Fibroblast of peridontal ligament (primary cell): Measurements from ENCODE around the gene C19orf47.
"Not testable (repeated sequence)": the region's sequence is repeated elsewhere in the genome, so short reads cannot be mapped to it uniquely, and the experiment has no call there.

Source experiments
- DNase-seq: peaks from one replicate; pipeline ENCODE4 v3.0.0-alpha.2; 2010; ENCODE audit errors: extremely low read depth

C19orf47 gene

DNA sequence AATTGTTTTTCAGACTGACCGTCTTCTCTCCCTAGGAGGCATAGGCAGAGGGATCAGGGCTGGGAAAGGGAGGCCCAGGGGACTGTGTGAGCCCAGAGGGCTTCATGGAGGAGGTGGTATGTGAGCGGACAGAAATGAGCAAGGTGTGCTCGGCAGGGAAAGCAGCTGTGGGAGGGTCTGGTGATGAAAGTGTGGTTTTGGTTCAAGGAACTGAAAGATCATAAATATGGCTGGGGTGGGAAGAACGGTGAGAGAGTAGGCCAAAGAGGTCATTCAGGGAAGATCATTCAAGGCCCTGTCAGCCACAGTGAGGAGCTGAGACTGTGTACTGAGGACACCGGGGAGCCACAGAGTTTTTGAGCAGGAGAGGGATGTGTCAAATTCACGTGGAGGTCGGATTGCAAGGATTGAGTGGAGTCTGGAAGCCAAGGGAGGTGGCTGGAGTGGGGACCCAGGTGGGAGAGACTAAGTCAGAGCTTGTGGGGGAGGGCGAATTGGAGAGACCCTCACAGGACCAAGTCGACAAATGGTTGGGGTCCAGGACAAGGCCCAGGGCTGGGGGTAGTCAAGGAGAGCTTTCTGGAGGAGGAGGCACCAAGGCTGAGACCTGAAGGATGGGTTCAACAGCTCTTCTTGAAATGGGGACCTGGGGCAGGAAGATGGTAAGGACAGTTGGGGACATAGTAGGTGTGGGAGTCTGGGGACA is 7.9 kb upstream of the C19orf47 start:
- DNase-seq, result no peak

DNA sequence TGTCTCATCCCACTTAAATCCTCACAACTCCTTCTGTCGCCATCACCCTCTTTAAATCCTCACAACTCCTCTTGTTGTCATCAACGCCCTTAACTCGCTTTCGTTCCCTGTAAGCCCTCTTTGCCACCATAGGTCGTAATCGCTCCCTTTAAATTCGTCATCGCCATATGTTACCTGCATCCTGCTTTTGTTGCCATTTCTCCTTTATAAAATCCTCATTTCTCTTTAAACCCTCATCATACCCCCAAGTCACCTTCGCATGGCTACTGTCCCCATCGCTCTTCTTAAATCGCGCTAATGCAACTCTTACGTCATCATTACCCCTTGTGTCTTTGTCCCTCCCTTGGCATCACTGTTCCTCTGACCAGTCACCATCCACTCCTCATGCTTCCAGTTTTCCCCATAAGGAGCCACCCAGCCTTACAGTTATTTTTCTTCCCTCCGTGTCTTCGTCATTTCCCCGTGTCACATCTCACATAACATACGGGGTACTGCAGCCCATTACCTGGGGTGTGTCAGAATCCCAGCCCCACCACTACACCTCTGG is 837 bp upstream of the C19orf47 start:
- peak; percentile 82 for DNase-seq

DNA sequence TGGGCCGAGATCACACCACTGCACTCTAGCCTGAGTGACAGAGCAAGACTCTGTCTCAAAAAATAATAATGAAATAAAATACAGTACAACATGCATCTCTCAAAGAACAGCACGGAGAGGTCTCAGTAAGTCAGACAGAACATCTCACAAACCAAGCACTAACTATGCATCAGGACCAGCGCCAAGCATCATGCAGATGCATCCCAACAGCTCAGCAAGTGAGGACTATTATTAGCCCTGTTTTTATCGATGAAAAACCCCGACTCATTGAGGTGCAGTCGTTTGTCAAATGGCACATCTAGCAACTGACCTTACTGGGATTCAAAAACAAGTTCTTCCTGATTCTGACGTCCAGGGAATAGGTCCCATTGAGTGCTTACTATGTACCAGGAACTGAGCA is 3.8 kb downstream of the C19orf47 start:
- no peak for DNase-seq

DNA sequence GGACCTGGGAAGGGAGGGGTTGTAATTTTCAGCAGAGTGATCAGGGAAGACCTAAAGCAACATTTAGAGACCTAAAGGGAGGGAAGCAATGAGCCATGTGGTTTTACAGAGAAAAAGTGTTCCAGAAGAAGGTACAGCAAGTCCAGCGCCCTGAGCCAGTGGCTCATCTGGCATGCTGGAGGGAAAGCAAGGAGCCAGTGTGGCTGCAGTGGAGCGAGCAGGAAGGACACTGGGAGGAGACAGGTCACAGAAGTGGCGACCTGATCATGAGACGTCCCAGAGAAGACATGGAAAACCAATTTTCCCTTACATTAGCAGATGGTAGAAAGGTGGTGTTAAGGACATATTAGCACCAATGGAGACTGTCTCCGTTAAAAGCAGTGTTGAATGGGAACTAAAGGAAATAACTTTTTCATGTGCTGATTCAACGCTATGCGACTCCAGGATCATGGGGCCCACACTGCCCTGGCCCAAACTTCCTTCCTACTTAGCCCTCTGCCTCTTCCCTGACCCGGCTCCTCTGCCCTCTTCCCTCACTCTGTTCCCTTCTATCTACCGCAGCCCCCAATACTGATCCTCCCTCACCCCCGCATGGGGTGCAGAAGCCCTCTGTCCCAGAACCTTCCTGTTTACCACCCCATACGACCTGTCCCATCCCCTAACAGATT is 5.4 kb downstream of the C19orf47 start:
- DNase-seq, result no peak

DNA sequence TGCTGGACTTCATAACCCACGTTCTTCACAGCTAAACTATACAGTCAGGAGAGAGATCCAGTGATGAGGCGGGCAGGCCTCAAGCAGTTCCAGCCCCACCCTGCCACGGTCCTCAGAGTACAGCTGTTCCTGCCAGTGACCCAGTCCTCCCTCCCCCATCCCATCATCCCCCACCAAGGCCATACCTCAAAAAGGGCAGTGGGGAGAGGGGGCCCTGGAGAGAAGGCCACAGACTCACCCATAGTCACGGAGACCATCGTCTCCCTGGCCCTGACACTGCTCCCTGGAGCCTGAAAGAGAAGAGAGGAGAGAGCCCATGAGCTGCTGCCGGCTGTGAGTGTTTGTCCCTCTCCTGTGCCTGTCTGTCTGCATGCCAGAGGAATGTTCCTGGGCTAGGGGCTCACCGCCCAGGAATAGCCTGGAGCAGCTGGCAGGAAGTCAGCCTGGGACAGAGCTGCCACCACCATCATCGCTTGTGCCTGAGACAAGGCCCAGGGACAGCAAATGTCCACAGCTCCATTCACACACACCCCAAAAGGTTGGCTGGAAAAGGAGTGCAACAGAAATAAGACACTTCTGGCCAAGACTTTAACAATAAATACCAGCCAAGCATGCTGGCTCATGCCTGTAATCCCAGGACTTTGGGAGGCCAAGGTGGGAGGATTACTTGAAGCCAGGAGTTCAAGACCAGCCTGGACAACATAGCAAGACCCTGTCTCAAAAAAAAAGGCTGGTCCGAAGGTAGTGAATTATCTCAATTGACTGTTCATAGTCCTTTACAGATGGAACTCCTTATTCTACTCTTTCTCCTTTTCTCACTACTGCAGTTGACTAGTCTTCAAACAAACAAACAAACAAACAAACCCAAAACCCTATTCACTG is 6.4 kb downstream of the C19orf47 start:
- no peak for DNase-seq

DNA sequence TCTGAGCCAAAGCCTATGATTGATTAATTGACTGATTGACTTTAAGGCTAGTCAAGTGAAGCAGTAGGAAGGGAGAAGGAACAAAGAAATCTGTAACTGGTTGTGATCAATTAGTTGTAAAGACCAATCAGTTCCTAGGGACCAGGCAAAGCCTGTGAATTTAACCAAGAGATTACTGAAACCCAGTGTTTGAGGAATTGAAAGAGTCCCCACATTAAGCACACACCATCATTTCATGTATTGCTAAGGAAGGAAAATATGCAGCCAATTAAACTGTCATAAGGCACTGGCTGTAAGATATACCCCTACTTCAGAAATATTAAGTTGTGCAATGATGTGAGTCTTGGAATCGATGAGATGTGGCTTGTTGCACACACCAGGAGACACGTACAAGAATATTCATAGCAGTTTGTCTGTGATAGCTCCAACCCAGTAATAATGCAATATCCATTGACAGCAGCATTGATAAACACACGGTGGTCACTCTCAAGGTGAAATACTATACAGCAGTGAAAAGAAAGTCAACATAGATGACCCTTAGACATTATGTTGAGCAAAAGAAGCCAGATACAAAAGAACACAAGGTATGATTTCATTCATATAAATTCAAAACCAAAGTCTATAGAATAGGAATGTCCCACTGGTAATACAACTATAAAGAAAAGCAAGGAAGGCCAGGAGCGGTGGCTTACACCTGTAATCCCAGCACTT is 9.0 kb downstream of the C19orf47 start:
- DNase-seq, result no peak

DNA sequence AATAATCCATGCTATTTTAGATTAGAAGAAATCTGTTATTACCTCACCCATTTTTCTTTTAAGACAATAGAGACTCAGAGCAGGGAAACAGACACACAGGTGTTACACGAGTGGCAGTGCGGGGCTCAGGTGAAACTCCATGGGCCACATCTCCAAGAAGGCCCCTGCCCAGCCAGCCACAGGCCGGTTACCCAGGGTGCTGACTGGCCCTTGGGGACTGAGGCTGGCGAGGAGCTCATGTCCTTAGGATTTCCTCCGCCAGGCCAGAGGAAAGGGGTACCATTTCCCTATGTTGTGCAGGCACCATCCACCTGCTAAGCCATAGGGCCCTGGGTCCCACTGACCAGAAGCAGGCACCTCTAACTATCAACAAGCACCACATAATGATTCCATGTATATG is 10.6 kb downstream of the C19orf47 start:
- DNase-seq, result no peak

DNA sequence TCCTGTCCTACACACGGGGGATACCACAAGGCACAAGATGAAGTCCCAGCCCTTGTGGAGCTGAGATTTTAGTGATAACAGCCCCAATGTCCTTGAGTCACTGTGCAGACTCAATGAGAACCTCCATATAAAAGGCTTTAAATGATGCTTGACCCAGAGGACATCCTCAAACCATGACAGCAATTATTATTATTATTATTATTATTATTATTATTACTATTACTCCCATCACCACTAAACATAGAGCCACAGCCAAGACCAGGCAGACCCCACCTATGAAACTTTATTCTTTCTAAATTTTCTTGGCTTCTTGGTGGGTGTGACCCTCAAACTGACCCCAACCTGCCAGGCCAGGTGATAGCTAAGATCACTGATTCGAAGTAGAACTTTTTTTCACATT is 11.1 kb downstream of the C19orf47 start:
- DNase-seq, result no peak

DNA sequence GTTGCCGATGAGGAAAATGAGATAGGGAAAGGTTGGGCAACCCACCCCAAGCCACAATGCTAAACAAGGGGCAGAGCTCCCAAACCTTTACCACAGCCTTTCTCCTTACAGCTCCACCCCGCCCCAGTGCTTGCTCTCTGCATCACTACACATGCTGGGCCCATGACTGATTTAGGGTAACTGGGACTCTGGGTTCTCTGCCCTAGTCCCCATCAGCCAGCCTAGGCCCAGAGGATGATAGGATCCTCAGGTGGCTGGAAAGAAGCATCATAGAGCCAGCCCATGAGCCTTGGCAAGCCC is 11.6 kb downstream of the C19orf47 start:
- DNase-seq, result no peak

DNA sequence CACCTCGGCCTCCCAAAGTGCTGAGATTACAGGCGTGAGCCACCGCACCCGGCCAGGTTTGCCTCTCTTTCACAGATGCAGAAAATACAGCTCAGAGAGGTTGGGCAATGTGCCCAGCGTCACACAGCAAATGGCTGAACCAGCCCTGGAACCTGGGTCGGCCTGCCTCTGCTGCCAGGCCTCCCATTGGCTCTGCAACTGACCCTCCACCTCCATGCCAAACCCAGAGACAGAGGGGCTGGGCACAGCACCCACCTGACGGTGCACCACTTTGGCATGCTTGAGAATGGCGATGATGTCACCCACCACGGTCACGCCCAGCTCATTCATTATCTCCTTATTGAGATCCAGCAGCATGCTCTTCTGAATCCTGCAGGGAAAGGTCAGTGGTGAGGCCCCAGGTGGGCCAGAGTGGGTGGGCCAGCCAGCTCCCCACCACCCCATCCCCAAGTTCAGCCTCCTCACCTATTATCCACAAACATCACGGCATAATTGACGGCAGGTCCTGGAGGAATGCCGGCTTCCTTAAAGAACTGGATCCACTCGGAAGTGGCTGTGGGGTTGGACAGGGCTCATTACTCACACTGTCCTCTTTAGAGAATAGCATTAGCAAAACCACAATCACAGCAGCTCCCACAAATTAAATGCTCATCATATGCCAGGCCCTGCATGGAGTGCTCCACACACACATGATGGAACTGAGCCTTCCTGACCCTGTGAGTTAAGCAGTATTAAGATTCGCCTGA is 12.2 kb downstream of the C19orf47 start:
- DNase-seq, result peak; percentile 38

DNA sequence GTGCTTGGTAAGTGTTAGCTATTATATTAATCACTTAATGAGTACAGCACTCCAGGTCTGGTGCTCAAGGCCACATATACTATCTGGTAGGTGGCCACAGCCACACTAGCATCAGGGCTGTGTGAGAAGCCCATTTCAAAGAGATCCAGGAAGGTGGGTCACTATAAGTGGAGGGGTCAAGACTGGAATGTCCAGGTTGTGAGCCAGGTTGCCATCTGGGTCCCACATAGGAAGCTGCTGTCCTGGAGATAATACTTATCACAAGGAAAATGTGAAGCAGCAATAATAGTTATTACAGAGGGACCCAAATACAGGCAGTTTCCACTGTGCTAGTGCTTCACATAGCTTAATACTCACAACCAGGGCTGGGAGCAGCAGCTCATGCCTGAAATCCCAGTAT is 13.1 kb downstream of the C19orf47 start:
- no peak for DNase-seq

DNA sequence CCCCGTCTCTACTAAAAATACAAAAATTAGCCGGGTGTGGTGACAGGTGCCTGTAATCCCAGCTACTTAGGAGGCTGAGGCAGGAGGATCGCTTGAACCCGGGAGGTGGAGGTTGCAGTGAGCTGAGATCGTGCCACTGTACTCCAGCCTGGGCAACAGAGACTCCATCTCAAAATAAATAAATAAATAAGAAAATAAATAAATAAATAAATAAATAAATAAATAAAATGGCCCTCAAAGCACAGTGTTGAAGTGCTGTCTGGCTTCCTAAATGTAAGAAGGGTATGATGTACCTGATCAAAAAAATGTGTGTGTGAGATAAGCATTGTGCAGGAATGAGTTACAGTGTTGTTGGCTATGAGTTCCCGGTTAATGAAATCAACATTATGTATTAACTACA is 15.1 kb downstream of the C19orf47 start:
- not testable (repeated sequence) for DNase-seq

DNA sequence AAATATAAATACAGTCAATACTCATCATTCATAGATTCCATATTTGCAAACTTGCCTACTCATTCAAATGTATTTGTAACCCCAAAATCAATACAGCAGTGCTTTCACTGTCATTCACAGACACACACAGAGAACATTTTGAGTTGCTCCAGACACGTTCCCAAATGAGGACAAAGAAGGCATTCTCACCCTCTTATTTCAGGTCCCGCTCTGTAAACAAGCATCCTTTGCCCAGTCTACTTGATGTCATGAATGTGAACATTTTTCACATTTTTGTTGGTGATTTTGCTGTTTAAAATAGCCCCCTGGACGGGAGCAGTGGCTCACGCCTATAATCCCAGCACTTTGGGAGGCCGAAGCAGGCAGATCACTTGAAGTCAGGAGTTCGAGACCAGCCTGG is 15.5 kb downstream of the C19orf47 start:
- DNase-seq, result no peak

DNA sequence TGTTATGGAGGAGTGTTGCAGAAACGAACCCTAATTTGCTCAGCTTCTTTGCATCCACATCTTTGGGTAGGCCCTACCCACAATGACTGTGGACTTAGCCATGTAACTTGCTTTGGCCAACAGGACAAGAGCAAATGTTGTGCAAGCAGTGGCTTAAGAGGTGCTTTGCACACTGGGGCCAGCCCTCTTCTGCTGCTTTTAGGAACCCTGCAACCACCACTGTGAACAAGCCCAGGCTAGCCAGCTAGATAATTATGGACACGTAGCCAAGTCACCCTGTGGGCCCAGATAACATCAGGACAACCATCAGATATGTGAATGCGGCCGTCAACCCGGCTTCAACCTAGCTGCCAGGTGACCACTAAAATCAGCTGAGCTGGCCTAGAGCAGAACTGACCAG is 17.1 kb downstream of the C19orf47 start:
- no peak for DNase-seq

DNA sequence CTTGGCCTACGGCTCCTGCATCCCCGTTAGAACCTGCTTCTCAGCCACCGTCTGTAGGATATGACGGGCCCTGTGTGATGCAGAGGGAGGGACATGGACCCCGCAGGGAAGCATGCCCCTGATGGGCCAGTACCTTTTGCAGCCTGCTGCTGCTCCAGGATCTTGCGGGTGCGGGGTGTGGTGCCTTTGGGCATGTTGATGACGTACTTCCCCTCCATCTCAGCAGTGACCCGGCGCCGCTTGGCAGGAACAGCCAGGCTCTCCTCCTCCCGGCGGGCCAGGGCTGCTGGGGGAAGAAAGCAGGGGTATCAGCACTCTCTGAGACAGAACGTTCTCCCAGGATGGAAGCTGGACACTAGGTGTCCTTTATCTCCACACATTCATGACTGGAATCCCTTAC is 22.0 kb downstream of the C19orf47 start:
- no peak for DNase-seq

DNA sequence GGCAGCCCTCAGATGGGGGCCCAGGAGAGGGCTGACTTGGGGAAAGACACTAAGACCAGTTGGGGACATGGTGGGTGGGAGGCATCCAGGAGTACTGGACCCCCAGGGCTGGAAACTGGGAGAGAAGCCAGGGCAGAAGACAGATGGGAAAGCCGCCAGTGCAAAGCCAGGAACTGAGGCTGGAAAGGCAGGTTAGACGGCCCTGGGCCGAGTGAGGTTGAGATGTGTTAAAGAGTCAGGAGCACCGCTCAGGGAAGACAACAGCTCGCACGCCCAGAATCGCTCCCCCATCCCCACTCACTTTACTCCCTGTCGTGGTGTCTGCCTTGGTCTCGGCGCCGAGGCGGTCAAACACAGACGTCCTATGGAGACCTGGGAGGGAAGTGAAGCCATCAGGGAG is 24.5 kb downstream of the C19orf47 start:
- no peak for DNase-seq

DNA sequence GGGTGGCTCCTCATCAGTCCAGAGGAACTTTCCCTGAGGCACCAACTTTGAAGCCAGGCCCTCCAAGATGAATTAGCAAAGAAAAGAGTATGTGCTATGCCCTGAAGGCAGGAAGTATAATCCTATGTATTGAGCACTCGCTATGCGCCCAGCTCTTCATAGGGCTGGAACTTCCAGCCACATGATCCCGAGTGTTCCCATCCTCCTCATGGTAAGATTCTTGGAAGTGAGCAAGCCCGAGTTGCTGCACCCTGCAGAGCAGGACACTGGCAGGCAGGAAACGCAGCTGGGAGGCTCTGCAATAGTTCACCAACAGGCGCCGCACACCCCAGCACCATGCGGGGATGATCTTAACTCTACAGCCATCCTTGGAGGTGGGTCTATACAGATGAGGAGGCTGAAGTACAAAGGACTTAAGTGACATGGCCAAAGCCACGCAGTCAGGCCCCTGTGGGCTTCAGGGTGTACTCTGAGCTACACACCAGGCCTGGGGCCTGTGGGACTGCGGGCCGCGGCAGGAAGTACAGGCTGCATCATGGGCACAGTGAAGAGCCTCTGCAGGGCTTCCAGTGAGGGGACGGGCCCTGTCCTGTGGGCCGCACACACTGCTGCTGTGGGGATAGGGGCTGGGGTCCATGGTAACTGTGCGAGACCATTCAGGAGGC is 25.1 kb downstream of the C19orf47 start:
- DNase-seq, result no peak

DNA sequence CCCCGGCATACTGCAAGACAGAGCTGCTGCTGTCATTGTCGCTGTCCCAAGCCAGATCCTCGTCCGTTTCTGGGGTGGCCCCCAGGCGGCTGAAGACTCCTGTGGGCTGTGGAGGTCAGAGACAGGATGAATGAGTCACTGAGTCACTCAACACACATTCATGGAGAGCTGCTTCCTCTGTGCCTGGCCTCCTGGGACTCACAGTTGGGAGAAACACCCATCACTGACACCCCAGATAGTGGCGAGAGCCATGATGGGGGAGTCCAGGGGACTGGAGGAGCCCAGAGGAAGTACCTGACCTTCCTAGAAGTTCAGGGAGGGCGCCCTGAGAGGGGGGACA is 26.0 kb downstream of the C19orf47 start:
- DNase-seq, result no peak

DNA sequence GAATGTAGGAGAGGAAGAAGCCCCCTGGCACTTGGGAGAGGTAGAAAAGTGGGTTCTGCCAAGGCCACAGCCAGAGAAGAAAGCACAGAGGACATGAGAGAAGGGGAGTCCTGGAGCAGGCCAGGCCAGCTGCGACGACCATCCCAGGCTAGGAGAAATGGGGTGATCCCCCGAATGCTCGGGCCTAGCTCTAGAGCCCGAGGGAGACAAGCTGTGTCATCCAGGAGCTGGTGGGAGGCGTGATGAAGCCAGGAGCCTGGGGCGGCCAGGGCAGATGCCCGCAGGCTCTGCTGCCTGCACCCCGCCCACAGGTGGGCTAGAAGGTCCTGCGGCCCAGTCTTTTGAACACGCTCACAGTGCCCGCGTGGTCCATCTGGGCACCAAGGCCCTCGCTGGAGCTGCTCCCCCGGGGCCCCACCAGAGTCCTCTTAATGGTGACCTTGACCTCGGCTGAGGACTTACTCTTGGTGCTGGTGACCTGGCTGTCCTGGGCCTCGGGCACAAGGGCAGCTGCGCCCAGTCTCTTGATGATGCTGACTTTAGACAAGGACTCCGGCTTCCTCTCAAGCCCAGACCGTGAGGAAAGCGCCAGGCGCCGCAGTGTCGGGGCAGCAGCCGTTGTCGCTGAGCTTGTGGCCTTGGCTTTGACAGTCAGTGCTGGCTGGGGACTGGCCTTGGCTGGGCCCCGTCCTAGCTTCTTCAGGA is 26.5 kb downstream of the C19orf47 start:
- no peak for DNase-seq

DNA sequence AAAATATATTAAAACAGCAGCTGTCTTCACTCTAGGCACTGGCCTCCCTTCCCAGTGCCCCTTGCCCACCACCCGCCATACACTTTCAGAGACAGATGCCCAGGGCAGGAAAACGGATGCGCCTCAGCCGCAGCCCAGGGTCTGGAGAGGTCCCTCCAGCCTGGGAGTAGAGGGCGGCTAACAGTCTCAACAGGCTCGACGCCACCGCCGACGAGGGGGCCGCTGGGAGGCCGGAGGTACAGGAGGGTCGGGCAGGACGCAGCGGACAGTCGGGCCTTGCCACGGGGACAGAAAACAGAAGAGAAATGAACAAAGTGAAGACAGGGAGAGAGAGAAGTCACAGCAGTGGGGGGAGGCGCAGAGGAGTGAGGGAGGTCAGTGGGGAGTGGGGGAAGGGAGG is 27.1 kb downstream of the C19orf47 start:
- no peak for DNase-seq
